Brain microvascular endothelial cell (primary cell): ENCODE data around the gene ZBED3.

Experiments used
- DNase-seq: peaks from one replicate; pipeline ENCODE4 v3.0.0-alpha.2; 2020
- H3K27ac ChIP-seq: fragments of 250-450 bp; sonication (Bioruptor Pico); 2 replicates; pipeline ENCODE4 v1.5.1; 2020; ENCODE audit warnings: mild to moderate bottlenecking, moderate library complexity
- H3K27me3 ChIP-seq: fragments of 250-450 bp; sonication (Bioruptor Pico); replicated peaks from 2 replicates; pipeline ENCODE4 v1.5.1; 2020; ENCODE audit warnings: mild to moderate bottlenecking
- H3K36me3 ChIP-seq: fragments of 250-450 bp; sonication (Bioruptor Pico); replicated peaks from 2 replicates; pipeline ENCODE4 v1.5.1; 2020; ENCODE audit warnings: mild to moderate bottlenecking
- H3K4me3 ChIP-seq: 2 replicates; pipeline ENCODE4 v1.5.1; 2011; ENCODE audit warnings: low read depth, mild to moderate bottlenecking, control low read depth, low read length, moderate library complexity
- CTCF ChIP-seq: IDR thresholded peaks from 2 replicates; pipeline ENCODE4 v1.5.1; 2011; ENCODE audit warnings: low read depth, mild to moderate bottlenecking, moderate library complexity, low read length, control low read depth, inconsistent platforms; ENCODE audit errors: missing control alignments
- in situ Hi-C: cut with HindIII; loops from 2 replicates; pipeline ENCODE4 v1.10.0; 2017; ENCODE audit warnings: low sequenced_read_pairs, low pct_ligation_motif_present

Gene ZBED3

GRCh38 chr5:77073667-77074066 is 13.4 kb downstream of the ZBED3 start:
- no peak overlapping the region for H3K27ac ChIP-seq
- no peaks in the 10 kb centered on the region for H3K36me3 ChIP-seq
- TF ChIP-seq CTCF: no peak
- no peaks in the 10 kb centered on the region for H3K27me3 ChIP-seq
- in situ Hi-C loops: no loop called here
- peak; percentile 43 for DNase-seq
- no peak overlapping the region for H3K4me3 ChIP-seq

- H3K36me3 ChIP-seq: peaks cover 7% of the 10 kb centered on the region
- DNase-seq: peak; percentile 39
Measured at GRCh38 chr5:77066823-77067442, 20.2 kb downstream of the ZBED3 start.

GRCh38 chr5:77066184-77066583 is 20.9 kb downstream of the ZBED3 start:
- in situ Hi-C loops: no loop called here
- H3K4me3 ChIP-seq: no peak overlapping the region
- no peak for DNase-seq
- TF ChIP-seq CTCF: no peak
- H3K27me3 ChIP-seq: no peaks in the 10 kb centered on the region
- H3K36me3 ChIP-seq: peaks cover 11% of the 10 kb centered on the region
- no peak overlapping the region for H3K27ac ChIP-seq

More at GRCh38 chr5:77066823-77067442, 20.2 kb downstream of the ZBED3 start:
- no peak for TF ChIP-seq CTCF
- H3K27ac ChIP-seq: no peak overlapping the region
- in situ Hi-C loops: no loop called here
- no peaks in the 10 kb centered on the region for H3K27me3 ChIP-seq
- no peak overlapping the region for H3K4me3 ChIP-seq

- no peak for TF ChIP-seq CTCF
- Histone ChIP-seq H3K36me3 (peaks cover 16% of the 10 kb centered on the region), H3K27ac (no peak overlapping the region), H3K27me3 (no peaks in the 10 kb centered on the region), H3K4me3 (no peak overlapping the region)
- in situ Hi-C loops: no loop called here
- DNase-seq: no peak
Measured at GRCh38 chr5:77065256-77065655, 21.8 kb downstream of the ZBED3 start.

- H3K4me3 ChIP-seq: no peak overlapping the region
- no peak for DNase-seq
- in situ Hi-C loops: no loop called here
- no peak for TF ChIP-seq CTCF
- no peak overlapping the region for H3K27ac ChIP-seq
- no peaks in the 10 kb centered on the region for H3K27me3 ChIP-seq
- H3K36me3 ChIP-seq: peaks cover 22% of the 10 kb centered on the region
Measured at GRCh38 chr5:77064040-77064439, 23.0 kb downstream of the ZBED3 start.
